Thoracic aorta (tissue), 2 donors: ENCODE results near the gene PKD1. TPM values are rescaled to one million over a fixed set of nuclear protein-coding genes. Genes with fewer than 3 reads are reported as not detected.

Experiments
- ATAC-seq: fragments of 150-250 bp; one replicate; pipeline ENCODE4 v1.8.0; 2017; ENCODE audit warnings: low read depth; ENCODE audit not compliant: insufficient number of reproducible peaks, low FRiP score
- DNase-seq: peaks from one replicate; pipeline ENCODE4 v3.0.0-alpha.2; 2020; ENCODE audit warnings: low spot score
- H3K27ac ChIP-seq, 2 donors: fragments of 200-600 bp; sonication (generic); 1 replicate in 1 of 2; 2 replicates in 1 of 2; pipeline ENCODE4 v1.5.1; 2016; ENCODE audit warnings: mild to moderate bottlenecking in 2 of 2, moderate library complexity in 2 of 2
- H3K27me3 ChIP-seq: fragments of 200-600 bp; sonication (generic); replicated peaks from 2 replicates; pipeline ENCODE4 v1.6.0; 2016; ENCODE audit warnings: mild to moderate bottlenecking; ENCODE audit not compliant: insufficient read depth
- H3K36me3 ChIP-seq: fragments of 200-600 bp; sonication (generic); one replicate; pipeline ENCODE4 v1.5.1; 2016
- H3K4me1 ChIP-seq, 2 donors: fragments of 200-600 bp; sonication (generic); 1 replicate in 1 of 2; 2 replicates in 1 of 2; pipeline versions ENCODE4 v1.5.1 to v1.6.0; 2016; ENCODE audit warnings: low read depth in 2 of 2, mild to moderate bottlenecking in 1 of 2; ENCODE audit not compliant: control insufficient read depth in 1 of 2
- H3K4me3 ChIP-seq: fragments of 200-600 bp; sonication (generic); 2 replicates; pipeline ENCODE4 v1.5.1; 2016; ENCODE audit warnings: mild to moderate bottlenecking
- H3K9me3 ChIP-seq: fragments of 200-600 bp; sonication (generic); 2 replicates; pipeline ENCODE4 v1.5.1; 2016
- CTCF ChIP-seq: fragments of 200-600 bp; sonication (generic); IDR thresholded peaks from one replicate; pipeline ENCODE4 v1.5.1; 2019; ENCODE audit warnings: antibody characterized with exemption
- total RNA-seq, 2 donors: library from RNA; depleted of rRNA; stranded (reverse); fragments of >200 nt; gene quantifications; one replicate each; pipeline versions ENCODE4 v1.1.0 to v1.2.3, GENCODE V29; 2016

The PKD1 gene
- total RNA-seq, 2 donors from 2014 or later: 838 to 1,071 TPM

GRCh38 chr16:2180962-2181923 lies 45.5 kb upstream of the PKD1 start:
- Histone ChIP-seq H3K27ac (no peak overlapping the region), H3K36me3 (peaks cover 7% of the 10 kb centered on the region), H3K9me3 (no peaks in the 10 kb centered on the region), H3K4me1 (no peaks in the 10 kb centered on the region), H3K4me3 (no peak overlapping the region), H3K27me3 (no peaks in the 10 kb centered on the region)
- no peak for DNase-seq
- no peak for ATAC-seq
- TF ChIP-seq CTCF: no peak

- H3K27ac ChIP-seq: no peak overlapping the region
- no peak overlapping the region for H3K4me3 ChIP-seq
- no peaks in the 10 kb centered on the region for H3K4me1 ChIP-seq
- H3K9me3 ChIP-seq: no peaks in the 10 kb centered on the region
- H3K27me3 ChIP-seq: no peaks in the 10 kb centered on the region
- DNase-seq (no peak), ATAC-seq (no peak)
- peaks cover 14% of the 10 kb centered on the region for H3K36me3 ChIP-seq
- no peak for TF ChIP-seq CTCF
Observed at GRCh38 chr16:2180461-2180860, 44.8 kb upstream of the PKD1 start.

GRCh38 chr16:2179576-2179975 lies 43.9 kb upstream of the PKD1 start:
- Histone ChIP-seq H3K36me3 (peaks cover 22% of the 10 kb centered on the region), H3K4me3 (no peak overlapping the region), H3K27ac (no peak overlapping the region), H3K4me1 (no peaks in the 10 kb centered on the region), H3K27me3 (no peaks in the 10 kb centered on the region), H3K9me3 (no peaks in the 10 kb centered on the region)
- ATAC-seq (no peak), DNase-seq (no peak)
- no peak for TF ChIP-seq CTCF

- no peaks in the 10 kb centered on the region for H3K4me1 ChIP-seq
- no peak for ATAC-seq
- H3K36me3 ChIP-seq: peaks cover 25% of the 10 kb centered on the region
- no peak overlapping the region for H3K27ac ChIP-seq
- no peaks in the 10 kb centered on the region for H3K27me3 ChIP-seq
- TF ChIP-seq CTCF: no peak
- H3K4me3 ChIP-seq: no peak overlapping the region
- no peak for DNase-seq
- H3K9me3 ChIP-seq: no peaks in the 10 kb centered on the region
Observed at GRCh38 chr16:2179107-2179501, 43.4 kb upstream of the PKD1 start.

GRCh38 chr16:2178321-2179106 lies 42.8 kb upstream of the PKD1 start:
- ATAC-seq (no peak), DNase-seq (no peak)
- Histone ChIP-seq H3K36me3 (peaks cover 29% of the 10 kb centered on the region), H3K4me1 (no peaks in the 10 kb centered on the region), H3K27me3 (no peaks in the 10 kb centered on the region), H3K9me3 (no peaks in the 10 kb centered on the region), H3K27ac (no peak overlapping the region), H3K4me3 (no peak overlapping the region)
- no peak for TF ChIP-seq CTCF
